DOHH2 (cell line): ENCODE measurements around the gene PCBP3.

Source experiments
- EZH2phosphoT487 ChIP-seq: fragments of 200-600 bp; sonication (generic); IDR thresholded peaks from 2 replicates; pipeline ENCODE4 v1.6.1; 2017; ENCODE audit warnings: borderline replicate concordance, mild to moderate bottlenecking, antibody characterized with exemption, low read length, moderate library complexity, mixed read lengths
- TF ChIP-seq, protein P1 (sequence below): fragments of 200-600 bp; sonication (generic); IDR thresholded peaks from one replicate; pipeline ENCODE4 v1.5.1; 2014; ENCODE audit warnings: antibody characterized with exemption, mild to moderate bottlenecking, low read depth, low read length; ENCODE audit not compliant: poor library complexity, severe bottlenecking

DNA sequence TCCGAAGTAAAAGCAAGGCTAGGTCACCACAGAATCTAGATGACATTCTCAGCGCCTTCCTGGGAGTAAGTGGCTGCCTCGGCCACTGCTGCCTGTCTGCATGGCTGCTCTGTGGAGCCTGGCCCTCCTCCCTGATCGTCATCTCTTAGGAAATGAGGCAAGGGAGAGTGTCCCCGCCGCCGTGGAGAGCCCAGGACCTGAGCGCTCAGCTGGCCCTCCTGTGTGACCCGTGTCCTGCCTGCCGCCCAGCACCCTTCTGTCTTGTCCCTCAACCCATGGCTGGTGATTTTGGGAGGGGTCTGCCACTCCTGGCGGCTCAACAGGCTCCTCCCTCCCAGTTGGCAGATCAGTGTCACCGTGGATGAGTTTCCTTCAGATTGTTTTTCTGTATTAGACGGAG is 181.7 kb downstream of the PCBP3 start:
- TF ChIP-seq, protein P1, sequence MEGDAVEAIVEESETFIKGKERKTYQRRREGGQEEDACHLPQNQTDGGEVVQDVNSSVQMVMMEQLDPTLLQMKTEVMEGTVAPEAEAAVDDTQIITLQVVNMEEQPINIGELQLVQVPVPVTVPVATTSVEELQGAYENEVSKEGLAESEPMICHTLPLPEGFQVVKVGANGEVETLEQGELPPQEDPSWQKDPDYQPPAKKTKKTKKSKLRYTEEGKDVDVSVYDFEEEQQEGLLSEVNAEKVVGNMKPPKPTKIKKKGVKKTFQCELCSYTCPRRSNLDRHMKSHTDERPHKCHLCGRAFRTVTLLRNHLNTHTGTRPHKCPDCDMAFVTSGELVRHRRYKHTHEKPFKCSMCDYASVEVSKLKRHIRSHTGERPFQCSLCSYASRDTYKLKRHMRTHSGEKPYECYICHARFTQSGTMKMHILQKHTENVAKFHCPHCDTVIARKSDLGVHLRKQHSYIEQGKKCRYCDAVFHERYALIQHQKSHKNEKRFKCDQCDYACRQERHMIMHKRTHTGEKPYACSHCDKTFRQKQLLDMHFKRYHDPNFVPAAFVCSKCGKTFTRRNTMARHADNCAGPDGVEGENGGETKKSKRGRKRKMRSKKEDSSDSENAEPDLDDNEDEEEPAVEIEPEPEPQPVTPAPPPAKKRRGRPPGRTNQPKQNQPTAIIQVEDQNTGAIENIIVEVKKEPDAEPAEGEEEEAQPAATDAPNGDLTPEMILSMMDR: no peak
- no peak for TF ChIP-seq EZH2phosphoT487
